Left ventricle myocardium inferior (tissue), 1 donor: ENCODE data around the gene TNXB. TPM values are rescaled to one million over a fixed set of nuclear protein-coding genes. Genes with fewer than 3 reads are reported as not detected.
"Not testable (repeated sequence)": the region's sequence is repeated elsewhere in the genome, so short reads cannot be mapped to it uniquely, and the experiment has no call there.

Experiments used
- DNase-seq: peaks from one replicate; pipeline ENCODE4 v3.0.0-alpha.2; 2020
- H3K27ac ChIP-seq: fragments of 200-600 bp; replicated peaks from 2 replicates; pipeline ENCODE4 v1.8.0; 2021
- H3K27me3 ChIP-seq: fragments of 200-600 bp; 2 replicates; pipeline ENCODE4 v1.8.0; 2021; ENCODE audit warnings: low read depth
- H3K36me3 ChIP-seq: fragments of 200-600 bp; 2 replicates; pipeline ENCODE4 v1.8.0; 2021
- H3K4me1 ChIP-seq: fragments of 200-600 bp; 2 replicates; pipeline ENCODE4 v1.8.0; 2021
- H3K4me3 ChIP-seq: fragments of 200-600 bp; 2 replicates; pipeline ENCODE4 v1.8.0; 2021; ENCODE audit warnings: mild to moderate bottlenecking, moderate library complexity
- H3K9me3 ChIP-seq: fragments of 200-600 bp; replicated peaks from 2 replicates; pipeline ENCODE4 v1.8.0; 2021
- intact Hi-C: fragments of 100-400 bp; cut with micrococcal nuclease; formaldehyde crosslinking; loops from one replicate; pipeline ENCODE4 v1.11.0; 2022
- total RNA-seq: library from RNA; stranded (reverse); fragmentation: NEBNext Ultra II Directional; extraction: Animal tissue kit (Norgen Biotek cat#: 25700); gene quantifications from one replicate; pipeline ENCODE4 v1.2.1, GENCODE V29; 2021
- TF ChIP-seq, protein P1 (sequence below): fragments of 200-600 bp; IDR thresholded peaks from 2 replicates; pipeline ENCODE4 v1.8.0; 2021; ENCODE audit warnings: antibody characterized with exemption, mild to moderate bottlenecking, borderline replicate concordance
- donor health status: DM: no; HTN: yes; CAD: no; lungs with severe emphysema.

The TNXB gene
- total RNA-seq, 1 donor from 2014 or later = 73.0 TPM

DNA sequence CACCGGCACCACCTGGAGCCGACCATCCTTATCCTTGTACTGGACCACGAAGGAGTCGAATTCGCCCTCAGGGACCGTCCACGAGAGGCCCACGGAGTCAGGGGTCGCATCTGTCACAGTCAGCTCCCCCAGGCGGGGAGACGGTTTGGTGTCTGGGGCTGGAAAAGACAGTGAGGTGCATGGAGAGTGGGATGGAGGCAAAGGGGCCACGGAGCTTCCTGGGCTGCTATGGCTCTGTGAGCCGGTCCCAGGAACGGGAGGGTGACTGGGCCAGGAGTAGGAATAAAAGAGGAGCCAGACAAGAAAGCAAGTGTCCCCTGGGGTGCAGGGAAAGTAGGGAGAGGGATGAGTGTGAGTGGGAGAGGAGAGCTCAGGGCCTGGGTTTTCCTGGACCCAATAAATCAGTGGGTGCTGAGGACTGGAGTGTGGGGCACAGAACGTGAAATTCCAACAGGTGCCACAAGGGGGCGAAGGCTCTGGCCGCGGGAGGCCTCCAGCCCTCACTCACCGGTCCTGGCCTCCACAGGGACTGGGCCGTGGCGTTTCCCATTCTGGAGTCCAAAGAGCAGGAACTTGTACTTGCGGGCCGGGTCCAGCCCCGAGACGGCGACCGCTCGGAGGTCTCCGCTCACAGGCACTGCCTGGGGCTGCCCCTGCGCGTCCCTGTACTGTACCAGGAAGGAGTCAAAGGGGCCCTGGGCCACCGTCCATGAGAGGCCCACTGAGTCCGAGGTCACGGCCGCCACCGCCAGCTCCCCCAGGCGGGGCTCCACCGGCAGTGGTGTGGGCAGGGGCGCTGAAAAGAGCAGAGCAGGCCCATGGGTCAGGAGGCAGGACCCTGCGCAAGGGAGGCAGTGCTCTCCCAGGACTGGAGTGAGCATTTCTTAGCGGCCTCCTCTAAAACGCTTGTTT is 61.0 kb downstream of the TNXB start:
- Histone ChIP-seq H3K9me3 (no peaks in the 10 kb centered on the region), H3K27me3 (no peaks in the 10 kb centered on the region), H3K4me3 (no peak overlapping the region), H3K27ac (peak overlapping the region; percentile 82), H3K4me1 (peaks cover 29% of the 10 kb centered on the region), H3K36me3 (peaks cover 12% of the 10 kb centered on the region)
- peak; percentile 72 for DNase-seq
- intact Hi-C loops = no loop called here
- TF ChIP-seq, protein P1, sequence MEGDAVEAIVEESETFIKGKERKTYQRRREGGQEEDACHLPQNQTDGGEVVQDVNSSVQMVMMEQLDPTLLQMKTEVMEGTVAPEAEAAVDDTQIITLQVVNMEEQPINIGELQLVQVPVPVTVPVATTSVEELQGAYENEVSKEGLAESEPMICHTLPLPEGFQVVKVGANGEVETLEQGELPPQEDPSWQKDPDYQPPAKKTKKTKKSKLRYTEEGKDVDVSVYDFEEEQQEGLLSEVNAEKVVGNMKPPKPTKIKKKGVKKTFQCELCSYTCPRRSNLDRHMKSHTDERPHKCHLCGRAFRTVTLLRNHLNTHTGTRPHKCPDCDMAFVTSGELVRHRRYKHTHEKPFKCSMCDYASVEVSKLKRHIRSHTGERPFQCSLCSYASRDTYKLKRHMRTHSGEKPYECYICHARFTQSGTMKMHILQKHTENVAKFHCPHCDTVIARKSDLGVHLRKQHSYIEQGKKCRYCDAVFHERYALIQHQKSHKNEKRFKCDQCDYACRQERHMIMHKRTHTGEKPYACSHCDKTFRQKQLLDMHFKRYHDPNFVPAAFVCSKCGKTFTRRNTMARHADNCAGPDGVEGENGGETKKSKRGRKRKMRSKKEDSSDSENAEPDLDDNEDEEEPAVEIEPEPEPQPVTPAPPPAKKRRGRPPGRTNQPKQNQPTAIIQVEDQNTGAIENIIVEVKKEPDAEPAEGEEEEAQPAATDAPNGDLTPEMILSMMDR = peak; percentile 84

DNA sequence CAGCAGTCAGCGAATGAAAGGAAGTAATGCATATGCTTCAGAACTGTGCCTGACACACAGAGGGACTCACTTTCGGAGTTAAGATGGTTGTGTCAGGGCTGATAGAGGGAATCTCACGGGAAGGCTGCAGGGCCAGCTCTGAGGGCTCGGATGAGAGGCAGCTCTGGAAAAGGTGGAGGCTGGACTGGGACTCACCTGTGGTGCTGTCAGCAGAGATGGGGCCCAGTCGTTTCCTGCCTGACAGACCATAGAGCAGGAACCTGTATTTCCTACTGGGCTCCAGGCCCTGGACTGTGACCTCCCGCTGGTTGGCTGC is 61.6 kb downstream of the TNXB start:
- H3K9me3 ChIP-seq = no peaks in the 10 kb centered on the region
- no peaks in the 10 kb centered on the region for H3K27me3 ChIP-seq
- peak overlapping the region; percentile 82 for H3K27ac ChIP-seq
- DNase-seq = no peak
- intact Hi-C loops = no loop called here
- no peak overlapping the region for H3K4me3 ChIP-seq
- TF ChIP-seq, protein P1 = no peak
- peaks cover 29% of the 10 kb centered on the region for H3K4me1 ChIP-seq
- H3K36me3 ChIP-seq = peaks cover 9% of the 10 kb centered on the region

DNA sequence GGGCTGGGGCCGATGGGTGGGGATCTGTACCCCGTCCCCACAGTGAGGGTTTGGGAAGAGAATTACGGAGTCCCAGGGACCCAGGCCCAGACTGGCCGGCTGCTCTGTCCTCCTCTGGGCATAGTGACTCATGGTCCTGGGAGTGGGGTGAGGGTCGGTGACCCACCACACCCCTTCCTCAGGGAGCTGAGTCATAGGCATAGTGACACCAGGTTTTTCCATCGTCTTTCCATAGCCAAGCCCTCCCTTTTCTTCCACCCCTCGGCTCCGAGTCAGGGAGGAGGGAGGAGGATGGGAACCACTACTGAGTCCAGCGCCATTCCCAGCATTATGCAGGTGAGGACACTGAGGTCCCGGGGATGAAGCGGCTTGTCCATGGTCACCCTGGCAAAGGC is 62.1 kb downstream of the TNXB start:
- DNase-seq = peak; percentile 38
- Histone ChIP-seq H3K27ac (peak overlapping the region; percentile 82), H3K4me3 (no peak overlapping the region), H3K4me1 (peaks cover 29% of the 10 kb centered on the region), H3K9me3 (no peaks in the 10 kb centered on the region), H3K27me3 (no peaks in the 10 kb centered on the region), H3K36me3 (peaks cover 9% of the 10 kb centered on the region)
- TF ChIP-seq, protein P1 = no peak
- intact Hi-C loops = no loop called here

DNA sequence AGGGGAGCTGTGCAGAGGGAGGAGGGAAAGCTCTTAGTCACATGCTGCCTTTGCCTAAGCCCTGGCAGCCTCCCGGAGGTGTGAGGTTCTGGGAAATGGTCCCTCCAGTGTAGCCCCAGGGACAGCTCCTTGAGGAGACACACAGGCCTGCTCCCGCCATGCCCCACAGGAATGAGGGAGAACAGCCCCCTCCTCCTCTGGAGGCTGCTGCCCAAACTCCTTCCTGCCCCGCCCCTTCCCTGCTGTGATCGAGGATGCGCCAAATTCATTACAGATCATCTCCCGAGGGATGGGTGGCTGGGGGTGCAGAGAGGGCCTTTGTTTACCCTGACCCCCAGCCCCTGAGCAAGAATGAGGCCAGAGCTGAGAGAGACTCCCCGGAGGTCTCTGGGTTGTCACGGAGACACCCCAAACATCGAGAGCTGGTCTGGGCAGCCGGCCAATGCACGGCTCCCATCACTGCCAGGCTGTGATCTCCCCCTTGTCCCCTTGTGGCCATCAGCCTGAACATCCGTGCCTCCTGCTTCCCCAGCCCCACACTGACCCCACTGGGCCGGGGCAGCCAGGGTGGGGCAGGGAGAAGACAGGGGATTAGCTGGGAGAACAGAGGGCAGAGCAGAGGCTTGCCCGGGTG is 62.6 kb downstream of the TNXB start:
- intact Hi-C loops = no loop called here
- Histone ChIP-seq H3K27me3 (no peaks in the 10 kb centered on the region), H3K4me3 (no peak overlapping the region), H3K36me3 (peaks cover 9% of the 10 kb centered on the region), H3K9me3 (no peaks in the 10 kb centered on the region), H3K4me1 (peaks cover 29% of the 10 kb centered on the region), H3K27ac (peak overlapping the region; percentile 82)
- DNase-seq = peak; percentile 40
- TF ChIP-seq, protein P1 = no peak

DNA sequence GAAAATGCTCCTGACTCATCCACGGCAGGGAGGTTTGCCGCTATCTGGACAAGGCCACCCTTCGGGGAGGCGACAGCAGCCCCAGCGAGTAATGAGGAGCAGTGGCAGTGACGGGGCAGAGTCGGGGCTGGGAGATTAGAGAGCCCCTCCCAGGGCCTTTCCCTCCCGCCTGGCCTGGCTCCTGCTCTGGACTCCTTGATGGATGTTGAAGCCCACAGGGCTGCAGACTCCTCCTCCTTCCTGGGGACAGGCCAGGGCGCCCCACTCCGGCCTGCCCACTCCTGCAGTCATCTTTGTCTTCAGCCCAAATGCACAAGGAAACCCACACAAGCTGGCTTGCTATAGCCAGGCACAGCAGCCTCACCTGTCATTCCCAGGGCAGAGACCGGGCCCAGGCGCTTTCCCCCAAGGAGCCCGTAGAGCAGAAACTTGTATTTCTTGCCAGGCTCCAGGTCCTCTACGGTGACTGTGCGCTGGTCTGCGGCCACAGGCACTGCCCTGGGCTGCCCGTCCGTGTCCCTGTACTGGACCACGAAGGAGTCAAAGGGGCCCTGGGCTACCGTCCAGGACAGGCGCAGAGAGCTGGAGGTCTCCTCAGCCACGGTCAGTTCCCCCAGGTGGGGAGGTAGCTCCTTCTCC is 63.2 kb downstream of the TNXB start:
- Histone ChIP-seq H3K36me3 (peaks cover 3% of the 10 kb centered on the region), H3K27ac (peak overlapping the region; percentile 82), H3K9me3 (no peaks in the 10 kb centered on the region), H3K27me3 (no peaks in the 10 kb centered on the region), H3K4me3 (no peak overlapping the region), H3K4me1 (peaks cover 29% of the 10 kb centered on the region)
- intact Hi-C loops = no loop called here
- peak; percentile 35 for DNase-seq
- TF ChIP-seq, protein P1 = no peak

DNA sequence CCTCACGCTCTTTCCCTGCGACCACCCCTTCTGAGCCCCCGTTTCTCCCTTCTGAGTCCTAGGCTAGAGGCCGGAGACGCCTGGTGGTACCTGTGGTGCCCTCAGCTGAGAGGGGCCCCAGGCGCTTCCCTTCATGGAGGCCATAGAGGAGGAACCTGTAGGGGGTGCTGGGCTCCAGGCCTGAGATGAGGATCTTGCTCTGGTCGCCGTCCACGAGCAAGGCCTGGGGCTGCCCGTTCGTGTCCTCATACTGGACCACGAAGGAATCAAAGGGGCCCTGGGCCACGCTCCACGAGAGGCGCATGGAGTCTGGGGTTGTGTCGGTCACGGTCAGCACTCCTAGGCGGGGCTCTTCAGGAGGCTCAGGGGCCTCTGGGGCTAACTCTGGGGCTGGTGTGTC is 64.2 kb downstream of the TNXB start:
- H3K27me3 ChIP-seq, H3K9me3 ChIP-seq, H3K27ac ChIP-seq, H3K4me3 ChIP-seq, intact Hi-C loops, H3K36me3 ChIP-seq: not testable (repeated sequence)
- peaks cover 29% of the 10 kb centered on the region for H3K4me1 ChIP-seq
- DNase-seq = peak; percentile 12

DNA sequence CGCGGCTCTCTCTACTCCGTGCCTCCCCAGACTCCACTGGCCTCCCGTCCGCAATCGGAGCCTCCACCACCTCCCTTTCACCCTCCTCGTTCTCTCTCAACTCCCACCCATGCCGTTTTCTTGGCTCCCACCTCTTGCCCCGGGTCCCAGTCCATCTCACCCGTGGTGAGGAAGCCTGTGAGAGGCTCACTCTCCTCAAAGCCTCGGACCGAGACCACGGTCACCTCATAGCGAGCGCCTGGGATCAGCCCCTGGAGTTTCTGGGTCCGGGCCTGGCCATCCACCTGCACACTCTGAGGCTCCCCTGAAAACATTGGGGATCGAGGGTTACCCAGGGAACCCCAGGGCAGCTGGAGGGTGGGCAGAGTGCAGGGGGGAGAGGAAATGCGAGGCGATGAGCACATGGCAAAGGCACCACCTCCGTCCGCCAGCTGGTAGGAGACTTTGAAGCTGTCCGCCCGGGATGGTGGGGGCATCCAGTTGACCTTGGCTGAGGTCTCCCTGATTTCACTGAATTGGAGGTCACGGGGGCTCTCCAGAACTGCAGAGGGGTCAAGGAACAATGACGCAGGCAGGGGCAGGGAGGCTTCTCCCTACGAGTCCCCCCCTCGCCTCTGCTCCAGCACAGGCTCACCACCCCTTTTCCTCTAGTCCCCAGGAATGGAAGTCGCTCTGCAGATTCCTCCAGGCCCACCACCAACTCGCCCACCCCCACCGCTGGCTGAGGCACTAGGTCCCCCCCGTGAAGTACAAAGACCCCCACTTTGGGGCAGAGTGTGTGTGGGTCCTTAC is 65.4 kb downstream of the TNXB start:
- H3K9me3 ChIP-seq, H3K27me3 ChIP-seq, H3K4me3 ChIP-seq, H3K27ac ChIP-seq, intact Hi-C loops, H3K36me3 ChIP-seq: not testable (repeated sequence)
- peaks cover 29% of the 10 kb centered on the region for H3K4me1 ChIP-seq
- peak; percentile 10 for DNase-seq
